ENCODE measurements around the gene TMED9.

DNA sequence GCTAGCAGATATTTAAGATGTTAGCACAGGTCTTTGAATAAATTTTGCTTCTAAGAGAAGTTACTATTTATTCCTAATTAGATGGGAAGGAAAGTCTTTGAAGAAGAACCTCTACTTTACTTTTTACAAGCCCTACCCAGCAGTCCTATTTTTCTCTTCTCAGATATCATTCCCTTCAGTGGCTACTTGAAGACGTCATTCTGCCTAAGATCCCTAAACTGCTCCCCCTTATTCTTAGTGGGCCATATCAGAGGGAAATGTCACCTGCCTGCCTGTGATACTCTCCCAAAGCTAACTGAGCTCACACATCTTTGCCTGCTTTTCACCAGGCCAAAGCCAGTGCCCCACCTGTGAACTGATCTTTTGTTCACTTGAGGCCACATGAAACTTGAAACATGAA lies 16.5 kb upstream of the TMED9 start:
- TF ChIP-seq POLR2A (IDR thresholded peaks at IDR 0.05), result no peak
- TF ChIP-seq, protein P1, sequence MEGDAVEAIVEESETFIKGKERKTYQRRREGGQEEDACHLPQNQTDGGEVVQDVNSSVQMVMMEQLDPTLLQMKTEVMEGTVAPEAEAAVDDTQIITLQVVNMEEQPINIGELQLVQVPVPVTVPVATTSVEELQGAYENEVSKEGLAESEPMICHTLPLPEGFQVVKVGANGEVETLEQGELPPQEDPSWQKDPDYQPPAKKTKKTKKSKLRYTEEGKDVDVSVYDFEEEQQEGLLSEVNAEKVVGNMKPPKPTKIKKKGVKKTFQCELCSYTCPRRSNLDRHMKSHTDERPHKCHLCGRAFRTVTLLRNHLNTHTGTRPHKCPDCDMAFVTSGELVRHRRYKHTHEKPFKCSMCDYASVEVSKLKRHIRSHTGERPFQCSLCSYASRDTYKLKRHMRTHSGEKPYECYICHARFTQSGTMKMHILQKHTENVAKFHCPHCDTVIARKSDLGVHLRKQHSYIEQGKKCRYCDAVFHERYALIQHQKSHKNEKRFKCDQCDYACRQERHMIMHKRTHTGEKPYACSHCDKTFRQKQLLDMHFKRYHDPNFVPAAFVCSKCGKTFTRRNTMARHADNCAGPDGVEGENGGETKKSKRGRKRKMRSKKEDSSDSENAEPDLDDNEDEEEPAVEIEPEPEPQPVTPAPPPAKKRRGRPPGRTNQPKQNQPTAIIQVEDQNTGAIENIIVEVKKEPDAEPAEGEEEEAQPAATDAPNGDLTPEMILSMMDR (IDR thresholded peaks at IDR 0.05), result no peak
